ENCODE results near the gene PCDHGA4.
"Not testable (repeated sequence)": the region's sequence is repeated elsewhere in the genome, so short reads cannot be mapped to it uniquely, and the experiment has no call there.

The PCDHGA4 gene

GRCh38 chr5:141362719-141363118, 7.9 kb downstream of the PCDHGA4 start:
- H3K4me1 ChIP-seq (ENCODE audit: insufficient read depth, low read length), result peaks cover 3% of the 10 kb centered on the region; the same call in 1 of the 2 replicates
- peaks cover 8% of the 10 kb centered on the region; the same call in 1 of the 2 replicates for H3K9me3 ChIP-seq (ENCODE audit: control insufficient read depth, insufficient read depth, low read length)
- no peak overlapping the region for H3K9ac ChIP-seq (ENCODE audit: low read depth, low read length)
- no peaks in the 10 kb centered on the region for H3K36me3 ChIP-seq (ENCODE audit: insufficient read depth, low read length)

DNA sequence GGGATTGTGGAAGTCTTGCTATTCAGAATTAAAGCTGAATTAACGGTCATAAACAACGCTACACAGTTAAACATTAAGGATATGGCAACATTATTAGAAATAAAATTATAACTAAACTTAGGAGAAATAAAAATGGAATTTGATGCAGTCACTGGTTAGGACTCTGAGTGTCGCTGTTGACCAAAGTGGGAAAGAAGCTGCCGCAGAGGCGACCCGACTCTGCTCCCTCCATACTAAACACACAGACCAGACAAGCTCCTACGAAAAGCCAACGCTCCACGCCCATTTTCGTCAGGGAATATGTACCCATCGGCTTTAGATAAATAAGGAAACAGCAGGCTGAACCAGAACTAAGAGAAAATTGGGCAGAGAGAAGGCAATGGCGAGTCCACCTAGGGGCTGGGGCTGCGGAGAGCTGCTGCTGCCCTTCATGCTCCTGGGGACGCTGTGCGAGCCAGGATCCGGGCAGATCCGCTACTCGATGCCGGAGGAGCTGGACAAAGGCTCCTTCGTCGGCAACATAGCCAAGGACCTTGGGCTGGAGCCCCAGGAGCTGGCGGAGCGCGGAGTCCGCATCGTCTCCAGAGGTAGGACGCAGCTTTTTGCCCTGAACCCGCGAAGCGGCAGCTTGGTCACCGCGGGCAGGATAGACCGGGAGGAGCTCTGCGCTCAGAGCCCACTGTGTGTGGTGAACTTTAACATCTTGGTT, 9.3 kb downstream of the PCDHGA4 start, which contains the start of gene PCDHGA5:
Gene PCDHGA5 (plus strand): TSS at position 211 of the 709 bp plus-strand sequence. CDS start 169 bp downstream, at position 380.
- Histone ChIP-seq H3K36me3 (ENCODE audit: insufficient read depth, low read length) (no peaks in the 10 kb centered on the region), H3K9ac (ENCODE audit: low read depth, low read length) (no peak within 1 kb of the TSS), H3K4me1 (ENCODE audit: insufficient read depth, low read length) (peaks cover 3% of the 10 kb centered on the region; the same call in 1 of the 2 replicates), H3K9me3 (ENCODE audit: control insufficient read depth, insufficient read depth, low read length) (peaks cover 8% of the 10 kb centered on the region; the same call in 1 of the 2 replicates)

DNA sequence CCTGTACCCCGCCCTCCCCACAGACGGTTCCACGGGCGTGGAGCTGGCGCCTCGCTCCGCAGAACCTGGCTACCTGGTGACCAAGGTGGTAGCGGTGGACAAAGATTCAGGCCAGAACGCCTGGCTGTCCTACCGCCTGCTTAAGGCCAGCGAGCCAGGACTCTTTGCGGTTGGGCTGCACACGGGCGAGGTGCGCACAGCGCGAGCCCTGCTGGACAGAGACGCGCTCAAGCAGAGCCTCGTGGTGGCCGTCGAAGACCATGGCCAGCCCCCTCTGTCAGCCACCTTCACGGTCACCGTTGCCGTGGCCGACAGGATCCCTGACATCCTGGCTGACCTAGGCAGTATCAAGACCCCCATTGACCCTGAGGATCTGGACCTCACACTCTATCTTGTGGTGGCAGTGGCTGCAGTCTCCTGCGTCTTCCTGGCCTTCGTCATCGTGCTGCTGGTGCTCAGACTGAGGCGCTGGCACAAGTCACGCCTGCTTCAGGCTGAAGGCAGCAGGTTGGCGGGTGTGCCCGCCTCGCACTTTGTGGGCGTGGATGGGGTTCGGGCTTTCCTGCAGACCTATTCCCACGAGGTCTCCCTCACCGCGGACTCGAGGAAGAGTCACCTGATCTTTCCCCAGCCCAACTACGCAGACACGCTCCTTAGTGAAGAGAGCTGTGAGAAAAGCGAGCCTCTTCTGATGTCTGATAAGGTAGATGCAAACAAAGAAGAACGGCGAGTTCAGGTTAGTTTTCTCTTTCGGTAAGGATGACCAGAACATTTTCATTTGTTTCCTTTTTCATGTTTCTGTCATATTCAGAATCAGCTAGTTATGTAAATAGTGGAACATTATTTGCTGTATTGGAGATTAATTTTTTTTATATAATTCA, 11.4 kb downstream of the PCDHGA4 start:
- H3K36me3 ChIP-seq (ENCODE audit: insufficient read depth, low read length), result no peaks in the 10 kb centered on the region
- H3K4me1 ChIP-seq (ENCODE audit: insufficient read depth, low read length), result peaks cover 3% of the 10 kb centered on the region; the same call in 1 of the 2 replicates
- no peaks in the 10 kb centered on the region; the same call in 1 of the 2 replicates for H3K9me3 ChIP-seq (ENCODE audit: control insufficient read depth, insufficient read depth, low read length)
- H3K9ac ChIP-seq (ENCODE audit: low read depth, low read length), result no peak overlapping the region

DNA sequence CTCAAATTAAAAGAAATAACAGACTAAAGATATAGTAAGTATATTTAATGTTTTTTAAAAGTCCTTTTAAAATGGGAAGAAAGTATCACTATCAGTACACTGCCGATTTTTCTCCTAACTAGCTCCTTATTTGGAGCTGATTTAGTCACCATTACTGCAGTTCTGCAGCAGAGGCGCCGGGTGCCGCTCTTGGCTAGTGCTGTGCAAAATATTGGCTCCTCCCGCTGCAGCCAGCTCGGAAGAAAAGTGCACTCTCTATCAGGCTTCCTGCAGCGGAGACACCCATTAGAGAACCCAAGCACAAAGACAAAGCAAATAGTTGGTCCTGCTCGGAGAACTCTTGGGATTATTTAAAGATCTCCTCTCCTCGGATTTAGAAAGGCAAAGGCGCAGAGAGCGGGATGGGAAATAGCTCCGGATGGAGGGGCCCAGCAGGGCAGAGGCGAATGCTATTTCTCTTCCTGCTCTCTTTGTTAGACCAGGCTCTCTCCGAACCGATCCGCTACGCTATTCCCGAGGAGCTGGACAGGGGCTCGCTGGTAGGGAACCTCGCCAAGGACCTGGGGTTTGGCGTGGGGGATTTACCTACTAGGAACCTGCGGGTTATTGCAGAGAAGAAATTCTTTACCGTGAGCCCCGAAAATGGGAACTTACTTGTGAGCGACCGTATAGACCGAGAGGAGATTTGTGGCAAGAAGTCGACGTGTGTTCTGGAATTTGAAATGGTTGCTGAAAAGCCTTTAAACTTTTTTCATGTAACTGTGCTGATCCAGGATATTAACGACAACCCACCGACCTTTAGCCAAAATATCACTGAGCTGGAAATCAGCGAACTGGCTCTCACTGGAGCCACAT, 15.4 kb downstream of the PCDHGA4 start, which contains the start of gene PCDHGB3:
Gene PCDHGB3 (plus strand): TSS at position 249 of the 855 bp plus-strand sequence. CDS start 153 bp downstream, at position 402.
- Histone ChIP-seq H3K9ac (ENCODE audit: low read depth, low read length) (no peak within 1 kb of the TSS), H3K36me3 (ENCODE audit: insufficient read depth, low read length) (no peaks in the 10 kb centered on the region), H3K4me1 (ENCODE audit: insufficient read depth, low read length) (no peaks in the 10 kb centered on the region), H3K9me3 (ENCODE audit: control insufficient read depth, insufficient read depth, low read length) (peaks cover 5% of the 10 kb centered on the region)

DNA sequence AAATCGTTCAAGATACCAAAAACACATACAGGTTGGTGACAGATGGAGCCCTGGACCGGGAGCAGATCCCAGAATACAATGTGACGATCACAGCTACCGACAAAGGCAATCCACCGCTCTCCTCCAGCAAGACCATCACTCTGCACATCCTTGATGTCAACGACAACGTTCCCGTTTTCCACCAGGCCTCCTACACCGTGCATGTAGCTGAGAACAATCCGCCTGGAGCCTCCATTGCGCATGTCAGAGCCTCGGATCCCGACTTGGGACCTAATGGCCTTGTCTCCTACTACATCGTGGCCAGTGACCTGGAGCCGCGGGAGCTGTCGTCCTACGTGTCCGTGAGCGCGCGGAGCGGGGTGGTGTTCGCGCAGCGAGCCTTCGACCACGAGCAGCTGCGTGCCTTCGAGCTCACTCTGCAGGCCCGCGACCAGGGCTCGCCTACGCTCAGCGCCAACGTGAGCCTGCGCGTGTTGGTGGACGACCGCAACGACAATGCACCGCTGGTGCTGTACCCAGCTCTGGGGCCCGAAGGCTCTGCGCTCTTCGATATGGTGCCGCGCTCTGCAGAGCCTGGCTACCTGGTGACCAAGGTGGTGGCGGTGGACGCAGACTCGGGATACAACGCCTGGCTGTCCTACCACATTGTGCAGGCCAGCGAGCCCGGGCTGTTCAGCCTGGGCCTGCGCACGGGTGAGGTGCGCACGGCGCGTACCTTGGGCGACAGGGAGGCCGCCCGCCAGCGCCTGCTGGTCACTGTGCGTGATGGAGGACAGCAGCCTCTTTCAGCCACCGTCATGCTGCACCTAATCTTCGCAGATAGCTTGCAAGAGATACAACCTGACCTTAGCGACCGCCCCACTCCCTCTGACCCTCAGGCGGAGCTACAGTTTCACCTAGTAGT, 17.0 kb downstream of the PCDHGA4 start:
- H3K9ac ChIP-seq (ENCODE audit: low read depth, low read length), result no peak overlapping the region
- H3K4me1 ChIP-seq (ENCODE audit: insufficient read depth, low read length), result no peaks in the 10 kb centered on the region
- H3K9me3 ChIP-seq (ENCODE audit: control insufficient read depth, insufficient read depth, low read length), result peaks cover 5% of the 10 kb centered on the region
- H3K36me3 ChIP-seq (ENCODE audit: insufficient read depth, low read length), result no peaks in the 10 kb centered on the region

- Histone ChIP-seq H3K36me3 (ENCODE audit: insufficient read depth, low read length) (no peaks in the 10 kb centered on the region), H3K4me1 (ENCODE audit: insufficient read depth, low read length) (no peaks in the 10 kb centered on the region), H3K9ac (ENCODE audit: low read depth, low read length) (no peak within 1 kb of the TSS), H3K9me3 (ENCODE audit: control insufficient read depth, insufficient read depth, low read length) (peaks cover 7% of the 10 kb centered on the region)
Observed at GRCh38 chr5:141373673-141374317, 19.0 kb downstream of the PCDHGA4 start, which contains the start of gene PCDHGA6. Gene PCDHGA6, plus strand, starts transcription at chr5:141373891. Its CDS starts 193 bp downstream, at chr5:141374084.

GRCh38 chr5:141374627-141375026, 19.8 kb downstream of the PCDHGA4 start:
- Histone ChIP-seq H3K9me3 (ENCODE audit: control insufficient read depth, insufficient read depth, low read length) (peaks cover 7% of the 10 kb centered on the region), H3K9ac (ENCODE audit: low read depth, low read length) (no peak overlapping the region), H3K36me3 (ENCODE audit: insufficient read depth, low read length) (no peaks in the 10 kb centered on the region), H3K4me1 (ENCODE audit: insufficient read depth, low read length) (no peaks in the 10 kb centered on the region)

- H3K4me1 ChIP-seq (ENCODE audit: insufficient read depth, low read length); H3K36me3 ChIP-seq (ENCODE audit: insufficient read depth, low read length); H3K9me3 ChIP-seq (ENCODE audit: control insufficient read depth, insufficient read depth, low read length); H3K9ac ChIP-seq (ENCODE audit: low read depth, low read length): not testable (repeated sequence)
Observed at GRCh38 chr5:141375444-141376155, 20.8 kb downstream of the PCDHGA4 start.

- Histone ChIP-seq H3K4me1 (ENCODE audit: insufficient read depth, low read length) (no peaks in the 10 kb centered on the region), H3K9ac (ENCODE audit: low read depth, low read length) (no peak within 1 kb of the TSS), H3K36me3 (ENCODE audit: insufficient read depth, low read length) (no peaks in the 10 kb centered on the region), H3K9me3 (ENCODE audit: control insufficient read depth, insufficient read depth, low read length) (no peaks in the 10 kb centered on the region; the same call in 1 of the 2 replicates)
Observed at GRCh38 chr5:141382469-141383294, 27.9 kb downstream of the PCDHGA4 start, which contains the start of gene PCDHGA7. Gene PCDHGA7, plus strand, starts transcription at chr5:141382742. Its CDS starts 158 bp downstream, at chr5:141382900.

GRCh38 chr5:141383345-141383744, 28.5 kb downstream of the PCDHGA4 start:
- peaks cover under 1% of the 10 kb centered on the region for H3K9me3 ChIP-seq (ENCODE audit: control insufficient read depth, insufficient read depth, low read length)
- no peaks in the 10 kb centered on the region for H3K4me1 ChIP-seq (ENCODE audit: insufficient read depth, low read length)
- no peak overlapping the region for H3K9ac ChIP-seq (ENCODE audit: low read depth, low read length)
- H3K36me3 ChIP-seq (ENCODE audit: insufficient read depth, low read length), result no peaks in the 10 kb centered on the region

DNA sequence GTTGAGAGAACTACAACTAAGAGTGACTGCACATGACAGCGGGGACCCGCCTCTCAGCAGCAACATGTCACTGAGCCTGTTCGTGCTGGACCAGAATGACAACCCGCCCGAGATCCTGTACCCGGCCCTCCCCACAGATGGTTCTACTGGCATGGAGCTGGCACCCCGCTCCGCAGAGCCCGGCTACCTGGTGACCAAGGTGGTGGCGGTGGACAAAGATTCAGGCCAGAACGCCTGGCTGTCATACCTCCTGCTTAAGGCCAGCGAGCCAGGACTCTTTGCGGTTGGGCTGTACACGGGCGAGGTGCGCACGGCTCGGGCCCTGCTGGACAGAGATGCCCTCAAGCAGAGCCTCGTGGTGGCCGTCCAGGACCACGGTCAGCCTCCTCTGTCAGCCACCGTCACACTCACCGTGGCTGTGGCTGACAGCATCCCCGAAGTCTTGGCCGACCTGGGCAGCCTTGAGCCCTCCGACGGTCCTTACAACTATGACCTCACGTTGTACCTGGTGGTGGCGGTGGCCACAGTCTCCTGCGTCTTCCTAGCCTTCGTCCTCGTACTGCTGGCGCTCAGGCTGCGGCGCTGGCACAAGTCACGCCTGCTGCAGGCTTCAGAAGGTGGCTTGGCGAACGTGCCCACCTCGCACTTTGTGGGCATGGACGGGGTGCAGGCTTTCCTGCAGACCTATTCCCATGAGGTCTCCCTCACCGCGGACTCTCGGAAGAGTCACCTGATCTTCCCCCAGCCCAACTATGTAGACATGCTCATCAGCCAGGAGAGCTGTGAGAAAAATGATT, 29.8 kb downstream of the PCDHGA4 start:
- H3K36me3 ChIP-seq (ENCODE audit: insufficient read depth, low read length), result no peaks in the 10 kb centered on the region; the same call in 1 of the 2 replicates
- H3K9ac ChIP-seq (ENCODE audit: low read depth, low read length), result no peak overlapping the region
- H3K9me3 ChIP-seq (ENCODE audit: control insufficient read depth, insufficient read depth, low read length), result peaks cover 7% of the 10 kb centered on the region
- no peaks in the 10 kb centered on the region for H3K4me1 ChIP-seq (ENCODE audit: insufficient read depth, low read length)

All from ES-I3 (cell line).